Central memory CD8-positive, alpha-beta T cell (primary cell): Measurements from ENCODE around the gene PSMB3.
A peak's percentile ranks its signal among the peaks of the same experiment; 100 is the strongest.

Source experiments
- ATAC-seq: fragments of 150-1000 bp; cut with Tn5 transposase; replicated peaks from 2 replicates; pipeline ENCODE4 v1.10.0; 2022; ENCODE audit warnings: mild to moderate bottlenecking, moderate FRiP score, moderate number of reproducible peaks; ENCODE audit not compliant: poor library complexity, severe bottlenecking; ENCODE audit errors: extremely low read depth
- DNase-seq, 2 donors: peaks; one replicate each; pipeline ENCODE4 v3.0.0; 2021; ENCODE audit warnings: low spot score in 2 of 2
- H3K27ac Mint-ChIP-seq: one replicate; pipeline ENCODE4 v1.8.0; 2022; ENCODE audit warnings: low read depth, mild to moderate bottlenecking, moderate library complexity, mixed read lengths
- H3K27me3 Mint-ChIP-seq: one replicate; pipeline ENCODE4 v1.8.0; 2022; ENCODE audit warnings: mixed read lengths
- H3K36me3 Mint-ChIP-seq: one replicate; pipeline ENCODE4 v1.8.0; 2022; ENCODE audit warnings: mild to moderate bottlenecking, moderate library complexity, mixed read lengths; ENCODE audit not compliant: insufficient read depth
- H3K4me1 Mint-ChIP-seq: one replicate; pipeline ENCODE4 v1.8.0; 2022; ENCODE audit warnings: mixed read lengths
- H3K4me3 Mint-ChIP-seq: one replicate; pipeline ENCODE4 v1.8.0; 2022; ENCODE audit warnings: mild to moderate bottlenecking, moderate library complexity, mixed read lengths
- H3K9me3 Mint-ChIP-seq: one replicate; pipeline ENCODE4 v1.8.0; 2022; ENCODE audit warnings: mixed read lengths

The PSMB3 gene

GRCh38 chr17:38742411-38743308 is 9.9 kb upstream of the PSMB3 start:
- Mint-ChIP-seq H3K4me3 (no peak overlapping the region), H3K27ac (no peak overlapping the region), H3K9me3 (no peaks in the 10 kb centered on the region), H3K36me3 (peaks cover 4% of the 10 kb centered on the region), H3K4me1 (peaks cover 12% of the 10 kb centered on the region), H3K27me3 (peaks cover 71% of the 10 kb centered on the region)
- no peak for DNase-seq
- ATAC-seq = no peak

- Mint-ChIP-seq H3K4me1 (peaks cover 12% of the 10 kb centered on the region), H3K27ac (no peak overlapping the region), H3K4me3 (no peak overlapping the region), H3K9me3 (no peaks in the 10 kb centered on the region), H3K36me3 (peaks cover 4% of the 10 kb centered on the region), H3K27me3 (peaks cover 71% of the 10 kb centered on the region)
- DNase-seq (no peak), ATAC-seq (no peak)
Measured at GRCh38 chr17:38743556-38744171, 8.9 kb upstream of the PSMB3 start.

GRCh38 chr17:38745545-38745944 is 7.0 kb upstream of the PSMB3 start:
- Mint-ChIP-seq H3K27ac (no peak overlapping the region), H3K36me3 (peaks cover 6% of the 10 kb centered on the region), H3K4me1 (peaks cover 18% of the 10 kb centered on the region), H3K4me3 (no peak overlapping the region), H3K27me3 (peaks cover 76% of the 10 kb centered on the region), H3K9me3 (no peaks in the 10 kb centered on the region)
- DNase-seq (no peak), ATAC-seq (no peak)

GRCh38 chr17:38746004-38746848 is 6.3 kb upstream of the PSMB3 start:
- Mint-ChIP-seq H3K27ac (no peak overlapping the region), H3K9me3 (no peaks in the 10 kb centered on the region), H3K27me3 (peaks cover 79% of the 10 kb centered on the region), H3K36me3 (peaks cover 11% of the 10 kb centered on the region), H3K4me3 (peak overlapping the region; percentile 70), H3K4me1 (peaks cover 25% of the 10 kb centered on the region)
- no peak for ATAC-seq
- DNase-seq = no peak

- Mint-ChIP-seq H3K4me1 (peaks cover 32% of the 10 kb centered on the region), H3K27ac (no peak overlapping the region), H3K9me3 (no peaks in the 10 kb centered on the region), H3K36me3 (peaks cover 19% of the 10 kb centered on the region), H3K27me3 (peaks cover 79% of the 10 kb centered on the region), H3K4me3 (peak overlapping the region; percentile 70)
- ATAC-seq (no peak), DNase-seq (no peak)
Measured at GRCh38 chr17:38746849-38747462, 5.6 kb upstream of the PSMB3 start.

- DNase-seq (no peak), ATAC-seq (no peak)
- Mint-ChIP-seq H3K9me3 (no peaks in the 10 kb centered on the region), H3K4me3 (peak overlapping the region; percentile 75), H3K4me1 (peaks cover 38% of the 10 kb centered on the region), H3K36me3 (peaks cover 24% of the 10 kb centered on the region), H3K27ac (no peak overlapping the region), H3K27me3 (peaks cover 72% of the 10 kb centered on the region)
Measured at GRCh38 chr17:38747463-38748148, 4.9 kb upstream of the PSMB3 start.

- Mint-ChIP-seq H3K9me3 (no peaks in the 10 kb centered on the region), H3K27ac (no peak within 1 kb of the TSS), H3K4me3 (peak within 1 kb of the TSS; percentile 93), H3K36me3 (peaks cover 25% of the 10 kb centered on the region), H3K27me3 (peaks cover 65% of the 10 kb centered on the region), H3K4me1 (peaks cover 44% of the 10 kb centered on the region)
- DNase-seq (no peak), ATAC-seq (no peak)
Measured at GRCh38 chr17:38748149-38748891, 4.2 kb upstream of the PSMB3 start, which contains the start of gene PCGF2. TSS of gene PCGF2 (minus strand) at chr17:38748336. CDS start at chr17:38740402, 7,934 bp downstream.

GRCh38 chr17:38748892-38749222 is 3.7 kb upstream of the PSMB3 start:
- Mint-ChIP-seq H3K36me3 (peaks cover 28% of the 10 kb centered on the region), H3K4me3 (peak overlapping the region; percentile 93), H3K4me1 (peaks cover 49% of the 10 kb centered on the region), H3K27me3 (peaks cover 60% of the 10 kb centered on the region), H3K27ac (no peak overlapping the region), H3K9me3 (no peaks in the 10 kb centered on the region)
- ATAC-seq (no peak), DNase-seq (no peak)

GRCh38 chr17:38749223-38750043 is 3.1 kb upstream of the PSMB3 start:
- peaks cover 53% of the 10 kb centered on the region for H3K4me1 Mint-ChIP-seq
- H3K36me3 Mint-ChIP-seq = peaks cover 29% of the 10 kb centered on the region
- H3K27me3 Mint-ChIP-seq = peaks cover 54% of the 10 kb centered on the region
- no peak for DNase-seq
- no peak overlapping the region for H3K27ac Mint-ChIP-seq
- ATAC-seq = no peak
- peak overlapping the region; percentile 93 for H3K4me3 Mint-ChIP-seq
- no peaks in the 10 kb centered on the region for H3K9me3 Mint-ChIP-seq

- Mint-ChIP-seq H3K9me3 (no peaks in the 10 kb centered on the region), H3K4me3 (peak overlapping the region; percentile 93), H3K27me3 (peaks cover 48% of the 10 kb centered on the region), H3K4me1 (peaks cover 58% of the 10 kb centered on the region), H3K36me3 (peaks cover 33% of the 10 kb centered on the region), H3K27ac (no peak overlapping the region)
- ATAC-seq (no peak), DNase-seq (no peak)
Measured at GRCh38 chr17:38750044-38750311, 2.6 kb upstream of the PSMB3 start.
